Measurements from ENCODE around the gene CMC1. TPM values are rescaled to one million over a fixed set of nuclear protein-coding genes. Genes with fewer than 3 reads are reported as not detected.

Gene CMC1
- total and polyA plus RNA-seq, 9 of the 15 experiments (the other 6 are each of a cell fraction or from before 2014, with no cell fraction given), result 15.9 to 74.6 (median 48.9) TPM

- TF ChIP-seq, protein P1, sequence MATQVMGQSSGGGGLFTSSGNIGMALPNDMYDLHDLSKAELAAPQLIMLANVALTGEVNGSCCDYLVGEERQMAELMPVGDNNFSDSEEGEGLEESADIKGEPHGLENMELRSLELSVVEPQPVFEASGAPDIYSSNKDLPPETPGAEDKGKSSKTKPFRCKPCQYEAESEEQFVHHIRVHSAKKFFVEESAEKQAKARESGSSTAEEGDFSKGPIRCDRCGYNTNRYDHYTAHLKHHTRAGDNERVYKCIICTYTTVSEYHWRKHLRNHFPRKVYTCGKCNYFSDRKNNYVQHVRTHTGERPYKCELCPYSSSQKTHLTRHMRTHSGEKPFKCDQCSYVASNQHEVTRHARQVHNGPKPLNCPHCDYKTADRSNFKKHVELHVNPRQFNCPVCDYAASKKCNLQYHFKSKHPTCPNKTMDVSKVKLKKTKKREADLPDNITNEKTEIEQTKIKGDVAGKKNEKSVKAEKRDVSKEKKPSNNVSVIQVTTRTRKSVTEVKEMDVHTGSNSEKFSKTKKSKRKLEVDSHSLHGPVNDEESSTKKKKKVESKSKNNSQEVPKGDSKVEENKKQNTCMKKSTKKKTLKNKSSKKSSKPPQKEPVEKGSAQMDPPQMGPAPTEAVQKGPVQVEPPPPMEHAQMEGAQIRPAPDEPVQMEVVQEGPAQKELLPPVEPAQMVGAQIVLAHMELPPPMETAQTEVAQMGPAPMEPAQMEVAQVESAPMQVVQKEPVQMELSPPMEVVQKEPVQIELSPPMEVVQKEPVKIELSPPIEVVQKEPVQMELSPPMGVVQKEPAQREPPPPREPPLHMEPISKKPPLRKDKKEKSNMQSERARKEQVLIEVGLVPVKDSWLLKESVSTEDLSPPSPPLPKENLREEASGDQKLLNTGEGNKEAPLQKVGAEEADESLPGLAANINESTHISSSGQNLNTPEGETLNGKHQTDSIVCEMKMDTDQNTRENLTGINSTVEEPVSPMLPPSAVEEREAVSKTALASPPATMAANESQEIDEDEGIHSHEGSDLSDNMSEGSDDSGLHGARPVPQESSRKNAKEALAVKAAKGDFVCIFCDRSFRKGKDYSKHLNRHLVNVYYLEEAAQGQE (IDR thresholded peaks at IDR 0.05; ENCODE audit: borderline replicate concordance), result no peak
- TF ChIP-seq, protein P1 (CRISPR knock-in tag; IDR thresholded peaks at IDR 0.05; ENCODE audit: low read depth), result 0 out of 2 replicates have a peak, but pooled peaks have one; percentile 48
- TF ChIP-seq ELF1 (tag; IDR thresholded peaks at IDR 0.05) (peak; percentile 75), ZNF785 (CRISPR knock-in tag; IDR thresholded peaks at IDR 0.05) (no peak), ZNF609 (CRISPR knock-in tag; IDR thresholded peaks at IDR 0.05; ENCODE audit: borderline replicate concordance) (0 out of 2 replicates have a peak, but pooled peaks have one; percentile 40), NONO (IDR thresholded peaks at IDR 0.05; ENCODE audit: low read depth in 2 of 2, low read length in 1 of 2) (peak; percentile 25 to 52; a peak in 2 of 4 replicates), PHF8 (IDR thresholded peaks at IDR 0.05; ENCODE audit: borderline replicate concordance, low read length) (peak; percentile 98), JUND (IDR thresholded peaks at IDR 0.05; ENCODE audit: borderline replicate concordance, low read depth, low read length) (0 out of 2 replicates have a peak, but pooled peaks have one; percentile 45), JUND (tag; IDR thresholded peaks at IDR 0.05; ENCODE audit: borderline replicate concordance, low read depth, low read length) (peak; percentile 47; the same call in 2 of the 3 replicates)
- TF ChIP-seq, protein P2, sequence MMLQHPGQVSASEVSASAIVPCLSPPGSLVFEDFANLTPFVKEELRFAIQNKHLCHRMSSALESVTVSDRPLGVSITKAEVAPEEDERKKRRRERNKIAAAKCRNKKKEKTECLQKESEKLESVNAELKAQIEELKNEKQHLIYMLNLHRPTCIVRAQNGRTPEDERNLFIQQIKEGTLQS (IDR thresholded peaks at IDR 0.05), result peak; percentile 40; the same call in 1 of the 2 replicates
- TF ChIP-seq, protein P2 (CRISPR knock-in tag; conservative IDR thresholded peaks at IDR 0.05), result peak; percentile 82
These were observed at the start of gene CMC1 (continued) for GRCh38 chr3:28241221-28242160.
